Fibroblast of the conjunctiva (primary cell): ENCODE measurements around the gene TBCA.

Experiments
- DNase-seq: peaks from one replicate; pipeline ENCODE4 v3.0.0-alpha.2; 2010; ENCODE audit warnings: low read depth

Gene TBCA

GRCh38 chr5:77642738-77643653 is 133.1 kb downstream of the TBCA start:
- DNase-seq, result no peak

GRCh38 chr5:77641963-77642737 is 134.0 kb downstream of the TBCA start:
- DNase-seq, result no peak

DNA sequence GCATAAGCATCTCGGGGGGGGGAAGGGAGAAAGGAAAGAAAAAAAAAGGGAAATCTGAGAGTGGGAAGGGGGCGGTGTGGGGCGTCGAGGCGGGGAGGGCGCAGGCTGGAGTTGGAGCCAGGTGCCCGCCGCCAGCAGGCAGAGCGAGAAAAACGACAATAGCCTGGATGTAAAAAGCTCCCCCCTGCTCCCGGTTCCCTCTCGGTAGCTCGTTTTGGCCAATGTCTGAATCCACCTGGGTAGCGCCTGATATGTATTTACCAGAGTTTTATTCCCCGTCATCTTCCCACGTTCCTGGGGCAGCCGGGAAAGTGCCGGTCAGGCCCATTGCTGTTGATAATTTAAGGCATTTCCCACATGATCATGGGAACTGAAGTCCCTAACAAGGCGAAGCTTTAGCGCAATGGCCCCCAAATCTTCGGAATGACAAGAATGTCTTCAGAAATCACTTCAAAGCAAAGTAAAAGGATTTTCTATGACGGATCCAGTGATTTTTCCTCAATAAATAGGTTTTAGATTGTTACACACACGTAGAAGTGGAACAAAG is 134.7 kb downstream of the TBCA start:
- no peak for DNase-seq
